HL-60 (cell line): ENCODE measurements around the gene HNRNPLL.

ENCODE experiments used
- DNase-seq, 2 experiments: peaks; one replicate each; pipeline ENCODE4 v3.0.0-alpha.2; 2010 to 2020; ENCODE audit warnings: low read depth in 1 of 2, low spot score in 1 of 2
- H3K27ac ChIP-seq: fragments of 250-450 bp; sonication (Bioruptor Pico); replicated peaks from 2 replicates; pipeline ENCODE4 v1.5.1; 2020; ENCODE audit warnings: mild to moderate bottlenecking, moderate library complexity
- H3K27me3 ChIP-seq: fragments of 250-450 bp; sonication (Bioruptor Pico); 2 replicates; pipeline ENCODE4 v1.5.1; 2021; ENCODE audit warnings: mild to moderate bottlenecking, moderate library complexity; ENCODE audit not compliant: insufficient read depth, poor library complexity, severe bottlenecking
- H3K4me3 ChIP-seq: replicated peaks from 2 replicates; pipeline ENCODE4 v1.5.1; 2011; ENCODE audit warnings: mild to moderate bottlenecking, control low read depth, low read length; ENCODE audit not compliant: insufficient read depth
- GABPA ChIP-seq: IDR thresholded peaks from 2 replicates; pipeline ENCODE4 v1.6.1; 2012; ENCODE audit warnings: low read depth
- POLR2AphosphoS5 ChIP-seq: IDR thresholded peaks from 2 replicates; pipeline ENCODE4 v1.6.1; 2012; ENCODE audit warnings: low read depth
- SPI1 ChIP-seq: IDR thresholded peaks from 2 replicates; pipeline ENCODE4 v1.6.1; 2012; ENCODE audit warnings: low read depth, mild to moderate bottlenecking, borderline replicate concordance
- TF ChIP-seq, protein P1 (sequence below): IDR thresholded peaks from 2 replicates; pipeline ENCODE4 v1.6.1; 2012; ENCODE audit warnings: low read depth; ENCODE audit not compliant: insufficient replicate concordance
- TF ChIP-seq, protein P2 (sequence below): IDR thresholded peaks from one replicate; pipeline ENCODE4 v1.5.1; 2011; ENCODE audit warnings: low read length, control low read depth, inconsistent platforms; ENCODE audit not compliant: insufficient read depth

Gene HNRNPLL

DNA sequence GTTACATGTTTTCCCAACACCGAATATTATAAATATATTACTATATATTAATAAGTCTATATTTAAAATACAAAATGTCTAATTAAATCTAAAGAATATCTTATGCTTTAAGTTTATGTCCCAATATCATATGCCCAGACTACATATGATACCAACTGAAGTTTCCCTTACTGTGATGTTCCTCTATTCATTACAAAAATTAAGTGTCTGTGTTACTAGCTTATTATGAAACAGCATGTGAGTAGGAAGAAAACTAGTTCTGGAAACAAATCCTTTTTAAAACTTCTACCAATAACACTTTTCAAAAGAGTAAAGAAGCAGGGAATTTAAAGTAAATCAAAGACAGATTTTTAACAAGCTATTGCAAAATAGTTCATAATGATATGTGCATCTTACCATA, 17.8 kb downstream of the HNRNPLL start:
- Histone ChIP-seq H3K4me3 (no peak overlapping the region), H3K27ac (no peak overlapping the region), H3K27me3 (no peaks in the 10 kb centered on the region)
- no peak for DNase-seq
- TF ChIP-seq GABPA (no peak), POLR2AphosphoS5 (no peak), SPI1 (no peak)
- TF ChIP-seq, protein P1, sequence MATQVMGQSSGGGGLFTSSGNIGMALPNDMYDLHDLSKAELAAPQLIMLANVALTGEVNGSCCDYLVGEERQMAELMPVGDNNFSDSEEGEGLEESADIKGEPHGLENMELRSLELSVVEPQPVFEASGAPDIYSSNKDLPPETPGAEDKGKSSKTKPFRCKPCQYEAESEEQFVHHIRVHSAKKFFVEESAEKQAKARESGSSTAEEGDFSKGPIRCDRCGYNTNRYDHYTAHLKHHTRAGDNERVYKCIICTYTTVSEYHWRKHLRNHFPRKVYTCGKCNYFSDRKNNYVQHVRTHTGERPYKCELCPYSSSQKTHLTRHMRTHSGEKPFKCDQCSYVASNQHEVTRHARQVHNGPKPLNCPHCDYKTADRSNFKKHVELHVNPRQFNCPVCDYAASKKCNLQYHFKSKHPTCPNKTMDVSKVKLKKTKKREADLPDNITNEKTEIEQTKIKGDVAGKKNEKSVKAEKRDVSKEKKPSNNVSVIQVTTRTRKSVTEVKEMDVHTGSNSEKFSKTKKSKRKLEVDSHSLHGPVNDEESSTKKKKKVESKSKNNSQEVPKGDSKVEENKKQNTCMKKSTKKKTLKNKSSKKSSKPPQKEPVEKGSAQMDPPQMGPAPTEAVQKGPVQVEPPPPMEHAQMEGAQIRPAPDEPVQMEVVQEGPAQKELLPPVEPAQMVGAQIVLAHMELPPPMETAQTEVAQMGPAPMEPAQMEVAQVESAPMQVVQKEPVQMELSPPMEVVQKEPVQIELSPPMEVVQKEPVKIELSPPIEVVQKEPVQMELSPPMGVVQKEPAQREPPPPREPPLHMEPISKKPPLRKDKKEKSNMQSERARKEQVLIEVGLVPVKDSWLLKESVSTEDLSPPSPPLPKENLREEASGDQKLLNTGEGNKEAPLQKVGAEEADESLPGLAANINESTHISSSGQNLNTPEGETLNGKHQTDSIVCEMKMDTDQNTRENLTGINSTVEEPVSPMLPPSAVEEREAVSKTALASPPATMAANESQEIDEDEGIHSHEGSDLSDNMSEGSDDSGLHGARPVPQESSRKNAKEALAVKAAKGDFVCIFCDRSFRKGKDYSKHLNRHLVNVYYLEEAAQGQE = no peak
- TF ChIP-seq, protein P2, sequence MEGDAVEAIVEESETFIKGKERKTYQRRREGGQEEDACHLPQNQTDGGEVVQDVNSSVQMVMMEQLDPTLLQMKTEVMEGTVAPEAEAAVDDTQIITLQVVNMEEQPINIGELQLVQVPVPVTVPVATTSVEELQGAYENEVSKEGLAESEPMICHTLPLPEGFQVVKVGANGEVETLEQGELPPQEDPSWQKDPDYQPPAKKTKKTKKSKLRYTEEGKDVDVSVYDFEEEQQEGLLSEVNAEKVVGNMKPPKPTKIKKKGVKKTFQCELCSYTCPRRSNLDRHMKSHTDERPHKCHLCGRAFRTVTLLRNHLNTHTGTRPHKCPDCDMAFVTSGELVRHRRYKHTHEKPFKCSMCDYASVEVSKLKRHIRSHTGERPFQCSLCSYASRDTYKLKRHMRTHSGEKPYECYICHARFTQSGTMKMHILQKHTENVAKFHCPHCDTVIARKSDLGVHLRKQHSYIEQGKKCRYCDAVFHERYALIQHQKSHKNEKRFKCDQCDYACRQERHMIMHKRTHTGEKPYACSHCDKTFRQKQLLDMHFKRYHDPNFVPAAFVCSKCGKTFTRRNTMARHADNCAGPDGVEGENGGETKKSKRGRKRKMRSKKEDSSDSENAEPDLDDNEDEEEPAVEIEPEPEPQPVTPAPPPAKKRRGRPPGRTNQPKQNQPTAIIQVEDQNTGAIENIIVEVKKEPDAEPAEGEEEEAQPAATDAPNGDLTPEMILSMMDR = no peak

GRCh38 chr2:38583994-38584393, 18.7 kb downstream of the HNRNPLL start:
- TF ChIP-seq GABPA (no peak), SPI1 (no peak), POLR2AphosphoS5 (no peak)
- TF ChIP-seq, protein P1 = no peak
- TF ChIP-seq, protein P2 = no peak
- DNase-seq = no peak
- no peak overlapping the region for H3K4me3 ChIP-seq
- no peaks in the 10 kb centered on the region for H3K27me3 ChIP-seq
- no peak overlapping the region for H3K27ac ChIP-seq

DNA sequence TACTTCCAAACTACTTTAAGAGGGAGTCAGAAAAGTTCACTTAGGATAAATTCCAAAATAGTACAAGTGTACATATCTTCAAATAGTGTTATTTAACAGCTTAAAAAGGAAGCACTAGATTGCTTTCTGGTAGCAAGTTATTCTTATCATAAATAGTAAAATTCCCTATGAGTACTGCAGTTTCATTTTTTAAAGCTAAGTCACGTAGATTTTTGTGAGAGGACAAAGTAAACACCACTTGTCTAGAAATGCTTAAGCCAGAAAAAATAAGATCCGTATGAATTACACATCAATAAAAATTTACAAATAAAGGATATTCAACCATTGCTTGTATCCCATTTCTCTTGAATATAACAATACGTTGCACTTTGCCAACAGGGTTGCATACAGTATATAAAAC, 19.2 kb downstream of the HNRNPLL start:
- DNase-seq = no peak
- Histone ChIP-seq H3K27ac (no peak overlapping the region), H3K27me3 (no peaks in the 10 kb centered on the region), H3K4me3 (no peak overlapping the region)
- TF ChIP-seq, protein P1 = no peak
- TF ChIP-seq, protein P2 = no peak
- TF ChIP-seq SPI1 = no peak
- TF ChIP-seq GABPA = no peak
- no peak for TF ChIP-seq POLR2AphosphoS5
